ENCODE results near the gene FMN2. TPM values are rescaled to one million over a fixed set of nuclear protein-coding genes. Genes with fewer than 3 reads are reported as not detected.
"Not testable (repeated sequence)": the region's sequence is repeated elsewhere in the genome, so short reads cannot be mapped to it uniquely, and the experiment has no call there.

Gene FMN2
- total RNA-seq, 2 experiments from 2014 or later, result not detected

GRCh38 chr1:240275219-240275618 is 183.5 kb downstream of the FMN2 start:
- DNase-seq; H3K27me3 Mint-ChIP-seq; POLR2A ChIA-PET; CTCF ChIA-PET; H3K9me3 Mint-ChIP-seq; H3K36me3 Mint-ChIP-seq (ENCODE audit: low read depth); H3K27ac Mint-ChIP-seq; H3K4me1 Mint-ChIP-seq; H3K4me3 Mint-ChIP-seq: not testable (repeated sequence)

DNA sequence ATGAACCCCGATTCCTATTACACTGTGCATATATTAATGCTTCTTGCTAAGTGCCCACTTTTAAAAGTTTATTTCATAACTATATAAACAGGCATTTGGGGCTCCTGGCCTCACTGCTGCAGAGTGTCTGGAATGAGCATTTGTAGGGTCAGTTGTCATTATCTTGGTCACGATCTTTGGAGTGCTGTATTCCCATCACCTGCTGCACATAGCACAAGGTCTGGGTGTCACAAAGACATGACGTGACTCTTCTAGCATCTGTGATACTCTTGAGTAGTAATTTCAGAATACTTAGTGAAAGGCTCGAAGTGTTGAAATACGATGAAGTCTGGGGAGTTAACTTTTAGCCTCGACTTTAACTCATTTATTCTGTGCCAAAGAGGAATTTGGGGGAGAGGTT is 186.4 kb downstream of the FMN2 start:
- Mint-ChIP-seq H3K4me3 (no peak overlapping the region), H3K27me3 (no peaks in the 10 kb centered on the region), H3K4me1 (no peaks in the 10 kb centered on the region), H3K36me3 (ENCODE audit: low read depth) (no peaks in the 10 kb centered on the region), H3K27ac (no peak overlapping the region), H3K9me3 (peaks cover 6% of the 10 kb centered on the region)
- ChIA-PET CTCF (no interaction called here), POLR2A (no interaction called here)
- no peak for DNase-seq

DNA sequence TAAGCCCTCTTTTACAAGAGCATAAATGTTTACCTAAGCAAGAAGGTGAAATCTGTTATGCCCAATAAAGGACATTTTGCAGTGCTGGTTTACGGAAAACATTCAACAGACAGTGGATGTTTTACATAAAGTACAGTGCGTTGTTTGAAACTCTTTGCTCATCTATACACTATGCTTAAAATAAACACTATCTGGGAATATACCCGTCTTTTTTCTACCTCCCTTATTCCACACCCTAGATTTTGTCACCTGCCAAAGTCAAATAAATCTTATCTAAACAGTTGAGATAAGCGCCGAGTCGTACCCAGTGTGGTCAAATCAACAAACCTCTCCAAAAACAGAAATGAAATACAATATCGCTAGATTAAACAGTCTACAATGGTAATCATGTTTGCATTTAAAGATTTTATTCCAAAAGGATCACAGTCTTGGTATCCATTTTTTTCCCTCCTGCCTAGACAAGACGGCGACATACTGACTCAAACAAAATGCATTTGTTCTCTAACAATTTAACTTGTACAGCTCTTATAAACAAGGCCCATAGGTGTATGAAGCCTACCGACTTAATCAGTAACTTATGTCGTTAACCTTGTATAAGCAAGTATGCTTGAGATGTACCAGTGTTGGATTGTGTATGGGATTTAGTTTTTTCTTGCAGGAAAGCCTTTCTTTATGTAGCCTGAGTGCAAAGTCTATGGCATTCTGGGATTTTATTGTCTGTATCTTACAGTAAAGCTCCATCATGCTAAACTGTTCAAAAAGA is 189.1 kb downstream of the FMN2 start:
- DNase-seq, result no peak
- no peaks in the 10 kb centered on the region for H3K4me1 Mint-ChIP-seq
- no peaks in the 10 kb centered on the region for H3K9me3 Mint-ChIP-seq
- no peaks in the 10 kb centered on the region for H3K27me3 Mint-ChIP-seq
- CTCF ChIA-PET, result no interaction called here
- POLR2A ChIA-PET, result interaction anchor here (0.6 kb wide), 1 partner anchor 100 kb away, joined by 3 read pairs; no protein-coding TSS in a partner anchor
- no peak overlapping the region for H3K4me3 Mint-ChIP-seq
- no peak overlapping the region for H3K27ac Mint-ChIP-seq
- H3K36me3 Mint-ChIP-seq (ENCODE audit: low read depth), result no peaks in the 10 kb centered on the region

- DNase-seq, result no peak
- Mint-ChIP-seq H3K36me3 (ENCODE audit: low read depth) (no peaks in the 10 kb centered on the region), H3K9me3 (no peaks in the 10 kb centered on the region), H3K4me1 (no peaks in the 10 kb centered on the region), H3K4me3 (no peak overlapping the region), H3K27ac (no peak overlapping the region), H3K27me3 (no peaks in the 10 kb centered on the region)
- POLR2A ChIA-PET, result no interaction called here
- CTCF ChIA-PET, result no interaction called here
These were observed 190.6 kb downstream of the FMN2 start for GRCh38 chr1:240282061-240282830.

GRCh38 chr1:240284656-240285414 is 193.2 kb downstream of the FMN2 start:
- H3K36me3 Mint-ChIP-seq (ENCODE audit: low read depth), result no peaks in the 10 kb centered on the region
- H3K4me3 Mint-ChIP-seq, result no peak overlapping the region
- no peaks in the 10 kb centered on the region for H3K4me1 Mint-ChIP-seq
- CTCF ChIA-PET, result no interaction called here
- no peak overlapping the region for H3K27ac Mint-ChIP-seq
- POLR2A ChIA-PET, result no interaction called here
- no peaks in the 10 kb centered on the region for H3K27me3 Mint-ChIP-seq
- no peaks in the 10 kb centered on the region for H3K9me3 Mint-ChIP-seq
- DNase-seq, result no peak

DNA sequence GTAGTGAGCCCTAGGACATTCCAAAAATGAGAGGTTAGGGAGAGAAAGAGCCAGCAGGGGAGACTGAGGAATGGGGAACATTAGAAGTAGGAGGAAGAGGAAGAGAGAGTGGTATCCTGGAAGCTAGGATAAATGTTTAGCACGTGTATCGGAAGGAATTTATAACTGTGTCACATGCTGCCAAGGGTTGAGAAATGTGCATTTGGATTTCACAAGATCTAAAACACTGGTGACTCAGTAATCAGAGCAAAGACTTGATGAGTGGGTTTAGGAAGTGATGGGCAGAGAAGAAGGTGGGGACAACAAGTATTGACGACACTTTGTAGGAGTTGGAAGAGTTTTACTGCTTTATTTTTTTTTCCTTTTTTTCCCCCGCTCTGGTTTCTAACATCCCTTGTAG is 193.9 kb downstream of the FMN2 start:
- Mint-ChIP-seq H3K27me3 (no peaks in the 10 kb centered on the region), H3K27ac (no peak overlapping the region), H3K4me3 (no peak overlapping the region), H3K4me1 (no peaks in the 10 kb centered on the region), H3K36me3 (ENCODE audit: low read depth) (no peaks in the 10 kb centered on the region), H3K9me3 (no peaks in the 10 kb centered on the region)
- DNase-seq, result no peak
- ChIA-PET CTCF (no interaction called here), POLR2A (no interaction called here)

GRCh38 chr1:240287722-240288121 is 196.0 kb downstream of the FMN2 start:
- POLR2A ChIA-PET, result no interaction called here
- H3K27ac Mint-ChIP-seq, result no peak overlapping the region
- H3K36me3 Mint-ChIP-seq (ENCODE audit: low read depth), result no peaks in the 10 kb centered on the region
- no peaks in the 10 kb centered on the region for H3K9me3 Mint-ChIP-seq
- no peak overlapping the region for H3K4me3 Mint-ChIP-seq
- H3K4me1 Mint-ChIP-seq, result no peaks in the 10 kb centered on the region
- DNase-seq, result no peak
- CTCF ChIA-PET, result no interaction called here
- H3K27me3 Mint-ChIP-seq, result no peaks in the 10 kb centered on the region

GRCh38 chr1:240293706-240294105 is 202.0 kb downstream of the FMN2 start:
- Mint-ChIP-seq H3K9me3 (no peaks in the 10 kb centered on the region), H3K4me3 (no peak overlapping the region), H3K27me3 (no peaks in the 10 kb centered on the region), H3K36me3 (ENCODE audit: low read depth) (no peaks in the 10 kb centered on the region), H3K27ac (no peak overlapping the region), H3K4me1 (no peaks in the 10 kb centered on the region)
- ChIA-PET POLR2A (no interaction called here), CTCF (no interaction called here)
- no peak for DNase-seq

GRCh38 chr1:240294566-240294965 is 202.9 kb downstream of the FMN2 start:
- CTCF ChIA-PET, result no interaction called here
- H3K4me3 Mint-ChIP-seq, result no peak overlapping the region
- DNase-seq, result no peak

DNA sequence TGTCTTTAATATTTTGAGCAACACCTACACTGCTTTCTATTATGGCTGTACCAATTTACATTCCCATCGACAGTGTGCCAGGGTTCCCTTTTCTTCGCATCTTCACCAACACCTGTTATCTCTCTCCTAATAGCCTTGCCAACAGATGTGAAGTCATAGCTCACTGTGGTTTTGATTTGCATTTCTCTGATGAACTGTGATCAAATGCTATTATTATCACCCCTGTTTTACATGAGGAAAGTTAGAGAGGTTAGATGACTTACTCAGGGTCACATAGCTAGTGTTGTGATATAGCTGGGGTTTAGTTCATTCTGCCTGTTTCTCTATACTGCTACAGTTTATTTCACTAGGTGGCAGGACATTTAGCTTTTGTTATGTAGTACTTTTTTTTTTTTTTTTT is 204.1 kb downstream of the FMN2 start:
- H3K4me3 Mint-ChIP-seq, result no peak overlapping the region
- H3K27me3 Mint-ChIP-seq, result no peaks in the 10 kb centered on the region
- ChIA-PET POLR2A (no interaction called here), CTCF (no interaction called here)
- no peaks in the 10 kb centered on the region for H3K36me3 Mint-ChIP-seq (ENCODE audit: low read depth)
- no peak for DNase-seq
- H3K4me1 Mint-ChIP-seq, result no peaks in the 10 kb centered on the region
- no peak overlapping the region for H3K27ac Mint-ChIP-seq
- H3K9me3 Mint-ChIP-seq, result no peaks in the 10 kb centered on the region

More at GRCh38 chr1:240294566-240294965, 202.9 kb downstream of the FMN2 start:
- Mint-ChIP-seq H3K36me3 (ENCODE audit: low read depth) (no peaks in the 10 kb centered on the region), H3K4me1 (no peaks in the 10 kb centered on the region), H3K27ac (no peak overlapping the region), H3K9me3 (no peaks in the 10 kb centered on the region), H3K27me3 (no peaks in the 10 kb centered on the region)
- POLR2A ChIA-PET, result no interaction called here

DNA sequence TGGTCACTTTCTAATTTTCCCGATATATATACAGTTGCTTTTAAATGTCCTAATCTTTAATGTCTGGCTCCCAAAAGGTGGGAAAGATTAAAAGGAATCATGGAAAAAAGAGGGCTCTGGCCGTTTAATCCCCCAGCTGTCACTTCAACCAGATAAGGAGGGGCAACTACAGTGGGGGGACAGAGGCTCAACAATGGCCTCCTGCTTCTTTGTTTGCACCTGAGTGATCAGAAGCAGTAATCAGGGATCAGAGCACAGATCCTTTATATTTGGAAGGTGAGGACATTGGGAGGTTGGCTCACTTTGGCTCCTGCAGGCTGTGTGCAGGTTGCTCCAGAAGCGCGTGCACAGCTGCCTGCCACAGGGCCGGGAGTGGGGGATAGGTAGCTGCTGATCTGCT is 212.8 kb downstream of the FMN2 start:
- H3K27ac Mint-ChIP-seq, result no peak overlapping the region
- no peak overlapping the region for H3K4me3 Mint-ChIP-seq
- H3K36me3 Mint-ChIP-seq (ENCODE audit: low read depth), result no peaks in the 10 kb centered on the region
- DNase-seq, result no peak
- no peaks in the 10 kb centered on the region for H3K4me1 Mint-ChIP-seq
- peaks cover 3% of the 10 kb centered on the region for H3K9me3 Mint-ChIP-seq
- no peaks in the 10 kb centered on the region for H3K27me3 Mint-ChIP-seq
- ChIA-PET CTCF (no interaction called here), POLR2A (no interaction called here)

DNA sequence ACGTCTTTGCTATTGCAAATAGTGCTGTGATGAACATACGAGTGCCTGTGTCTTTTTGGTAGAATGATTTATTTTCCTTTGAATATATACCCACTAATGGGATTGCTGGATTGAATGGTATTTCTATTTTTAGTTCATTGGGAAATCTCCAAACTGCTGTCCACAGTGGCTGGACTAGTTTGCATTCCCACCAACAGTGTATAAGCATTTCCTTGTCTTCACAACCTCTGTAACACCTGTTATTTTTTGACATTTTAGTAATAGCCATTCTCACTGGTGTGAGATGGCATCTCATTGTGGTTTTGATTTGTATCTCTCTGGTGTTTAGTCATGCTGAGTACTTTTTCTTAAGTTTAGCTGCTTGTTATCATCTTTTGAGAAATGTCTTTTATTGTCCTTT is 215.0 kb downstream of the FMN2 start:
- CTCF ChIA-PET, result no interaction called here
- no peak overlapping the region for H3K4me3 Mint-ChIP-seq
- DNase-seq, result no peak
- H3K36me3 Mint-ChIP-seq (ENCODE audit: low read depth), result no peaks in the 10 kb centered on the region
- H3K9me3 Mint-ChIP-seq, result peaks cover 3% of the 10 kb centered on the region
- H3K27me3 Mint-ChIP-seq, result no peaks in the 10 kb centered on the region
- H3K4me1 Mint-ChIP-seq, result no peaks in the 10 kb centered on the region
- POLR2A ChIA-PET, result no interaction called here
- no peak overlapping the region for H3K27ac Mint-ChIP-seq

GRCh38 chr1:240308096-240308495 is 216.4 kb downstream of the FMN2 start:
- Mint-ChIP-seq H3K27ac (no peak overlapping the region), H3K36me3 (ENCODE audit: low read depth) (no peaks in the 10 kb centered on the region), H3K4me1 (no peaks in the 10 kb centered on the region), H3K4me3 (no peak overlapping the region), H3K27me3 (no peaks in the 10 kb centered on the region), H3K9me3 (peaks cover 3% of the 10 kb centered on the region)
- no peak for DNase-seq
- CTCF ChIA-PET, result no interaction called here
- POLR2A ChIA-PET, result no interaction called here

Measured in activated CD4-positive, alpha-beta T cell treated with anti-CD3 and anti-CD28 coated beads, Interleukin-2, amount 10 ng/mL, durations not matched to agents 7 days and 5 days (primary cell).